ENCODE results near the gene SCN11A.

The SCN11A gene

GRCh38 chr3:39099738-39100499 lies 48.2 kb upstream of the SCN11A start:
- Histone ChIP-seq H3K4me3 (ENCODE audit: low read depth, low read length, poor library complexity, severe bottlenecking) (no peak overlapping the region), H3K27me3 (ENCODE audit: insufficient read depth, low read length) (no peaks in the 10 kb centered on the region), H3K27ac (ENCODE audit: low read depth, low read length, poor library complexity, severe bottlenecking) (no peak overlapping the region), H2AFZ (ENCODE audit: low read length) (no peak overlapping the region), H3K9me2 (ENCODE audit: low read depth, low read length) (no peaks in the 10 kb centered on the region), H3K79me2 (ENCODE audit: insufficient read depth, low read length) (no peaks in the 10 kb centered on the region), H3F3A (ENCODE audit: insufficient read depth, low read length) (no peaks in the 10 kb centered on the region), H3K9me3 (ENCODE audit: low read length) (no peaks in the 10 kb centered on the region), H4K20me1 (ENCODE audit: insufficient read depth, low read length) (no peaks in the 10 kb centered on the region), H3K36me3 (ENCODE audit: insufficient read depth, low read length) (peaks cover 51% of the 10 kb centered on the region; the same call in 1 of the 2 replicates), H3K4me1 (ENCODE audit: insufficient read depth, low read length, severe bottlenecking) (no peaks in the 10 kb centered on the region), H3K4me2 (ENCODE audit: low read length) (no peak overlapping the region), H3K9ac (ENCODE audit: low read length) (no peak overlapping the region)
- TF ChIP-seq CTCF (IDR thresholded peaks at IDR 0.05; ENCODE audit: low read length) (no peak), EZH2 (IDR thresholded peaks at IDR 0.05; ENCODE audit: borderline replicate concordance, low read length) (no peak)

GRCh38 chr3:39099242-39099641 lies 47.5 kb upstream of the SCN11A start:
- H3K27ac ChIP-seq (ENCODE audit: low read depth, low read length, poor library complexity, severe bottlenecking): no peak overlapping the region
- H3K4me2 ChIP-seq (ENCODE audit: low read length): no peak overlapping the region
- H3K4me1 ChIP-seq (ENCODE audit: insufficient read depth, low read length, severe bottlenecking): no peaks in the 10 kb centered on the region
- H3K9ac ChIP-seq (ENCODE audit: low read length): no peak overlapping the region
- H3K4me3 ChIP-seq (ENCODE audit: low read depth, low read length, poor library complexity, severe bottlenecking): no peak overlapping the region
- peaks cover 58% of the 10 kb centered on the region; the same call in 1 of the 2 replicates for H3K36me3 ChIP-seq (ENCODE audit: insufficient read depth, low read length)
- no peaks in the 10 kb centered on the region for H3K9me3 ChIP-seq (ENCODE audit: low read length)
- no peaks in the 10 kb centered on the region for H3K79me2 ChIP-seq (ENCODE audit: insufficient read depth, low read length)
- H3K9me2 ChIP-seq (ENCODE audit: low read depth, low read length): no peaks in the 10 kb centered on the region
- H2AFZ ChIP-seq (ENCODE audit: low read length): no peak overlapping the region
- TF ChIP-seq CTCF (IDR thresholded peaks at IDR 0.05; ENCODE audit: low read length): no peak
- no peak for TF ChIP-seq EZH2 (IDR thresholded peaks at IDR 0.05; ENCODE audit: borderline replicate concordance, low read length)
- H4K20me1 ChIP-seq (ENCODE audit: insufficient read depth, low read length): no peaks in the 10 kb centered on the region
- H3F3A ChIP-seq (ENCODE audit: insufficient read depth, low read length): no peaks in the 10 kb centered on the region
- H3K27me3 ChIP-seq (ENCODE audit: insufficient read depth, low read length): no peaks in the 10 kb centered on the region

GRCh38 chr3:39098473-39099000 lies 46.8 kb upstream of the SCN11A start:
- peaks cover 65% of the 10 kb centered on the region; the same call in 1 of the 2 replicates for H3K36me3 ChIP-seq (ENCODE audit: insufficient read depth, low read length)
- no peak overlapping the region for H3K4me2 ChIP-seq (ENCODE audit: low read length)
- no peaks in the 10 kb centered on the region for H3K27me3 ChIP-seq (ENCODE audit: insufficient read depth, low read length)
- no peaks in the 10 kb centered on the region for H4K20me1 ChIP-seq (ENCODE audit: insufficient read depth, low read length)
- H3K27ac ChIP-seq (ENCODE audit: low read depth, low read length, poor library complexity, severe bottlenecking): no peak overlapping the region
- H3K9me2 ChIP-seq (ENCODE audit: low read depth, low read length): no peaks in the 10 kb centered on the region
- H3K4me3 ChIP-seq (ENCODE audit: low read depth, low read length, poor library complexity, severe bottlenecking): no peak overlapping the region
- no peaks in the 10 kb centered on the region for H3F3A ChIP-seq (ENCODE audit: insufficient read depth, low read length)
- no peaks in the 10 kb centered on the region for H3K79me2 ChIP-seq (ENCODE audit: insufficient read depth, low read length)
- H3K4me1 ChIP-seq (ENCODE audit: insufficient read depth, low read length, severe bottlenecking): no peaks in the 10 kb centered on the region
- no peak for TF ChIP-seq EZH2 (IDR thresholded peaks at IDR 0.05; ENCODE audit: borderline replicate concordance, low read length)
- H3K9me3 ChIP-seq (ENCODE audit: low read length): no peaks in the 10 kb centered on the region
- H3K9ac ChIP-seq (ENCODE audit: low read length): no peak overlapping the region
- no peak overlapping the region for H2AFZ ChIP-seq (ENCODE audit: low read length)

All from OCI-LY1 (cell line).